NCI-H345 treated with DMSO at 0.1 percent for 48 hours (cell line): ENCODE results near the gene NBPF8.
"Not testable (repeated sequence)": the region's sequence is repeated elsewhere in the genome, so short reads cannot be mapped to it uniquely, and the experiment has no call there.

Source experiments
- DNase-seq: peaks from one replicate; lab custom pipeline; 2025; ENCODE audit not compliant: unreplicated experiment; lab: John Stamatoyannopoulos, UW

NBPF8 gene

GRCh38 chr1:120414911-120415480, at the start of gene NBPF8:
NBPF8 (plus strand) TSS chr1:120415035; CDS start chr1:120436523, 21,488 bp downstream.
- DNase-seq = peak; percentile 37

- DNase-seq = not testable (repeated sequence)
Observed at GRCh38 chr1:120367709-120368108, 47.1 kb upstream of the NBPF8 start.

- DNase-seq = not testable (repeated sequence)
Observed at GRCh38 chr1:120386651-120387050, 28.2 kb upstream of the NBPF8 start.

- DNase-seq = peak; percentile 33
Observed at GRCh38 chr1:120388597-120389126, 26.2 kb upstream of the NBPF8 start.

- DNase-seq = not testable (repeated sequence)
Observed at GRCh38 chr1:120391365-120391764, 23.5 kb upstream of the NBPF8 start.

GRCh38 chr1:120393316-120394232, 21.3 kb upstream of the NBPF8 start:
- not testable (repeated sequence) for DNase-seq

GRCh38 chr1:120405348-120405747, 9.5 kb upstream of the NBPF8 start:
- DNase-seq = not testable (repeated sequence)

- DNase-seq = not testable (repeated sequence)
Observed at GRCh38 chr1:120414451-120414850, 384 bp upstream of the NBPF8 start.

GRCh38 chr1:120415492-120415961, 692 bp downstream of the NBPF8 start:
- not testable (repeated sequence) for DNase-seq

GRCh38 chr1:120425063-120425462, 10.2 kb downstream of the NBPF8 start:
- DNase-seq = not testable (repeated sequence)

GRCh38 chr1:120431626-120432025, 16.8 kb downstream of the NBPF8 start:
- DNase-seq = not testable (repeated sequence)

- not testable (repeated sequence) for DNase-seq
Observed at GRCh38 chr1:120433831-120434230, 19.0 kb downstream of the NBPF8 start.

- not testable (repeated sequence) for DNase-seq
Observed at GRCh38 chr1:120449124-120449523, 34.3 kb downstream of the NBPF8 start.
